ENCODE data around the gene APOBEC3B.
"Not testable (repeated sequence)": the region's sequence is repeated elsewhere in the genome, so short reads cannot be mapped to it uniquely, and the experiment has no call there.

Gene APOBEC3B

GRCh38 chr22:39040155-39040537 is 58.0 kb downstream of the APOBEC3B start:
- peak overlapping the region; percentile 48 for H3K4me3 ChIP-seq (ENCODE audit: low read depth, low read length)

GRCh38 chr22:39040538-39041296 is 58.6 kb downstream of the APOBEC3B start, which contains the start of gene APOBEC3F:
APOBEC3F (plus strand) TSS chr22:39040864; CDS start chr22:39040961, 97 bp downstream.
- H3K9me3 ChIP-seq (ENCODE audit: control insufficient read depth, insufficient read depth, low read length); H3K27me3 ChIP-seq (ENCODE audit: control insufficient read depth, insufficient read depth, low read length); H3K9ac ChIP-seq (ENCODE audit: low read depth, low read length); H3K36me3 ChIP-seq (ENCODE audit: control insufficient read depth, insufficient read depth, low read length): not testable (repeated sequence)
- peak within 1 kb of the TSS; percentile 51 for H3K4me3 ChIP-seq (ENCODE audit: low read depth, low read length)
- peak within 1 kb of the TSS; percentile 86 for H3K27ac ChIP-seq (ENCODE audit: low read depth, low read length)
- H3K4me1 ChIP-seq (ENCODE audit: control insufficient read depth, insufficient read depth, low read length) = peaks cover 16% of the 10 kb centered on the region

More at GRCh38 chr22:39040155-39040537, 58.0 kb downstream of the APOBEC3B start:
- peak overlapping the region; percentile 54 for H3K27ac ChIP-seq (ENCODE audit: low read depth, low read length)
- H3K36me3 ChIP-seq (ENCODE audit: control insufficient read depth, insufficient read depth, low read length); H3K9me3 ChIP-seq (ENCODE audit: control insufficient read depth, insufficient read depth, low read length); H3K9ac ChIP-seq (ENCODE audit: low read depth, low read length); H3K27me3 ChIP-seq (ENCODE audit: control insufficient read depth, insufficient read depth, low read length): not testable (repeated sequence)
- peaks cover 16% of the 10 kb centered on the region for H3K4me1 ChIP-seq (ENCODE audit: control insufficient read depth, insufficient read depth, low read length)

GRCh38 chr22:39041908-39042307 is 59.8 kb downstream of the APOBEC3B start:
- Histone ChIP-seq H3K36me3 (ENCODE audit: control insufficient read depth, insufficient read depth, low read length) (0 out of 2 replicates have a peak, but pooled peaks cover 3% of the 10 kb centered on the region), H3K9ac (ENCODE audit: low read depth, low read length) (no peak overlapping the region), H3K4me1 (ENCODE audit: control insufficient read depth, insufficient read depth, low read length) (peaks cover 15% of the 10 kb centered on the region), H3K9me3 (ENCODE audit: control insufficient read depth, insufficient read depth, low read length) (no peaks in the 10 kb centered on the region), H3K4me3 (ENCODE audit: low read depth, low read length) (no peak overlapping the region), H3K27ac (ENCODE audit: low read depth, low read length) (no peak overlapping the region), H3K27me3 (ENCODE audit: control insufficient read depth, insufficient read depth, low read length) (no peaks in the 10 kb centered on the region)
